ENCODE results near the gene RMND1. TPM values are rescaled to one million over a fixed set of nuclear protein-coding genes. Genes with fewer than 3 reads are reported as not detected.

RMND1 gene
- total and polyA plus RNA-seq, 2 of the 13 experiments (the other 11 are each of a cell fraction or from before 2014, with no cell fraction given), result 34.0 to 72.5 TPM

DNA sequence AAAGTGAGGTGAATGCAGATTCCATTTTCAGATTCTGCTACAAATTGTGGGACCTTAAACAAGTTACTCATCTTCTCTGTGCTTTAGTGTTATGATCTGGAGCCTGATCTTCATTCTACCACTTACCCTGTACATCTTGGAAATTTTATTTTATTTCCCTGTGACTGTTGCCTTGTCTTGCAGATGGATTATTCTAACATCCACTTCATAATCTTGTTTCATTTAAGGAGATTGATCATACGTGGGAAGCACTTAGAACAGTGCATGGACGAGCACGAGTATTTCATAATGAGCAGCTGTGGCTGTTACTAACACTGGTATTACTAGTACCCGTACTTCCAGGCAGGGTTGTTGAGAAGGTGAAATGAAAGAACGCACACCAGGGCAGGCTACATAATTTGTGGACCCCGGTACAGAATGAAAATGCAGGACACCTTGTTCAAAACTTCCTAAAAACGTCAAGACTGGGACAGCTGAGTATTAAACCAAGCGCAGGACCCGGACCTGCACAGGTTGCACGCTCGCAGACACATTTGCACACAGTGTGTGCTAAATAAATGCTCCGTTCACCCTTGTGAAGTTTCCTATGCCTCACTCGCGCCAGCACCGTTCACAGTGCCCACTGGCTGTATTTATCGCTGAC lies 41.4 kb upstream of the RMND1 start (continued):
- TF ChIP-seq ZNF670 (CRISPR knock-in tag; IDR thresholded peaks at IDR 0.05; ENCODE audit: borderline replicate concordance) (no peak), SMARCE1 (IDR thresholded peaks at IDR 0.05; ENCODE audit: borderline replicate concordance) (no peak), ASH2L (IDR thresholded peaks at IDR 0.05; ENCODE audit: insufficient read length, low read depth, low read length) (no peak), TAF15 (IDR thresholded peaks at IDR 0.05; ENCODE audit: low read depth, low read length, poor library complexity, severe bottlenecking) (no peak), ETV6 (CRISPR knock-in tag; conservative IDR thresholded peaks at IDR 0.05) (no peak), POLR2A (IDR thresholded peaks at IDR 0.05; ENCODE audit: insufficient read depth in 1 of 2, low read depth in 2 of 2, low read length in 2 of 2) (no peak), ZNF263 (CRISPR knock-in tag; IDR thresholded peaks at IDR 0.05) (no peak), RAD51 (IDR thresholded peaks at IDR 0.05; ENCODE audit: borderline replicate concordance) (no peak), ZNF558 (CRISPR knock-in tag; IDR thresholded peaks at IDR 0.05; ENCODE audit: borderline replicate concordance) (no peak), HMG20B (CRISPR knock-in tag; conservative IDR thresholded peaks at IDR 0.05) (0 out of 2 replicates have a peak, but pooled peaks have one; percentile 42), HNF4A (CRISPR knock-in tag; IDR thresholded peaks at IDR 0.05) (no peak), ZSCAN12 (CRISPR knock-in tag; IDR thresholded peaks at IDR 0.05) (peak; percentile 64; the same call in 1 of the 2 replicates), NR3C1 (CRISPR knock-in tag; IDR thresholded peaks at IDR 0.05) (no peak), ZNF589 (CRISPR knock-in tag; conservative IDR thresholded peaks at IDR 0.05) (peak; percentile 14; the same call in 1 of the 2 replicates), SPEN (CRISPR knock-in tag; IDR thresholded peaks at IDR 0.05; ENCODE audit: low read depth) (no peak), PTBP1 (IDR thresholded peaks at IDR 0.05; ENCODE audit: low read depth, low read length, poor library complexity, severe bottlenecking) (no peak), ZBTB1 (CRISPR knock-in tag; IDR thresholded peaks at IDR 0.05; ENCODE audit: borderline replicate concordance) (no peak), SP1 (IDR thresholded peaks at IDR 0.05) (no peak), SP1 (CRISPR knock-in tag; IDR thresholded peaks at IDR 0.05) (no peak), ZNF782 (CRISPR knock-in tag; IDR thresholded peaks at IDR 0.05; ENCODE audit: borderline replicate concordance) (no peak), ARHGAP35 (CRISPR knock-in tag; IDR thresholded peaks at IDR 0.05; ENCODE audit: borderline replicate concordance) (no peak), ZNF775 (CRISPR knock-in tag; IDR thresholded peaks at IDR 0.05; ENCODE audit: borderline replicate concordance) (no peak), MTF2 (CRISPR knock-in tag; IDR thresholded peaks at IDR 0.05; ENCODE audit: borderline replicate concordance) (no peak)
- TF ChIP-seq, protein P1, sequence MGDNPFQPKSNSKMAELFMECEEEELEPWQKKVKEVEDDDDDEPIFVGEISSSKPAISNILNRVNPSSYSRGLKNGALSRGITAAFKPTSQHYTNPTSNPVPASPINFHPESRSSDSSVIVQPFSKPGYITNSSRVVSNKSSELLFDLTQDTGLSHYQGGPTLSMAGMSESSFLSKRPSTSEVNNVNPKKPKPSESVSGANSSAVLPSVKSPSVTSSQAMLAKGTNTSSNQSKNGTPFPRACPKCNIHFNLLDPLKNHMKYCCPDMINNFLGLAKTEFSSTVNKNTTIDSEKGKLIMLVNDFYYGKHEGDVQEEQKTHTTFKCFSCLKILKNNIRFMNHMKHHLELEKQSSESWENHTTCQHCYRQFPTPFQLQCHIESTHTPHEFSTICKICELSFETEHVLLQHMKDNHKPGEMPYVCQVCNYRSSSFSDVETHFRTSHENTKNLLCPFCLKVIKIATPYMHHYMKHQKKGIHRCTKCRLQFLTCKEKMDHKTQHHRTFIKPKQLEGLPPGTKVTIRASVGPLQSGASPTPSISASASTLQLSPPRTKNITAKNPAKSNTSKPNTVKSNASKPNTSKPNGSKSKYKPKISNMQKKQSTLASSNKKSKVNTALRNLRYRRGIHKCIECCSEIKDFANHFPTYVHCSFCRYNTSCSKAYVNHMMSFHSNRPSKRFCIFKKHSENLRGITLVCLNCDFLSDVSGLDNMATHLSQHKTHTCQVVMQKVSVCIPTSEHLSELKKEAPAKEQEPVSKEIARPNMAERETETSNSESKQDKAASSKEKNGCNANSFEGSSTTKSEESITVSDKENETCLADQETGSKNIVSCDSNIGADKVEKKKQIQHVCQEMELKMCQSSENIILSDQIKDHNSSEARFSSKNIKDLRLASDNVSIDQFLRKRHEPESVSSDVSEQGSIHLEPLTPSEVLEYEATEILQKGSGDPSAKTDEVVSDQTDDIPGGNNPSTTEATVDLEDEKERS (CRISPR knock-in tag; IDR thresholded peaks at IDR 0.05), result 0 out of 2 replicates have a peak, but pooled peaks have one; percentile 34
- TF ChIP-seq, protein P2, sequence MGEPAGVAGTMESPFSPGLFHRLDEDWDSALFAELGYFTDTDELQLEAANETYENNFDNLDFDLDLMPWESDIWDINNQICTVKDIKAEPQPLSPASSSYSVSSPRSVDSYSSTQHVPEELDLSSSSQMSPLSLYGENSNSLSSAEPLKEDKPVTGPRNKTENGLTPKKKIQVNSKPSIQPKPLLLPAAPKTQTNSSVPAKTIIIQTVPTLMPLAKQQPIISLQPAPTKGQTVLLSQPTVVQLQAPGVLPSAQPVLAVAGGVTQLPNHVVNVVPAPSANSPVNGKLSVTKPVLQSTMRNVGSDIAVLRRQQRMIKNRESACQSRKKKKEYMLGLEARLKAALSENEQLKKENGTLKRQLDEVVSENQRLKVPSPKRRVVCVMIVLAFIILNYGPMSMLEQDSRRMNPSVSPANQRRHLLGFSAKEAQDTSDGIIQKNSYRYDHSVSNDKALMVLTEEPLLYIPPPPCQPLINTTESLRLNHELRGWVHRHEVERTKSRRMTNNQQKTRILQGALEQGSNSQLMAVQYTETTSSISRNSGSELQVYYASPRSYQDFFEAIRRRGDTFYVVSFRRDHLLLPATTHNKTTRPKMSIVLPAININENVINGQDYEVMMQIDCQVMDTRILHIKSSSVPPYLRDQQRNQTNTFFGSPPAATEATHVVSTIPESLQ (CRISPR knock-in tag; conservative IDR thresholded peaks at IDR 0.05), result no peak
- TF ChIP-seq, protein P3, sequence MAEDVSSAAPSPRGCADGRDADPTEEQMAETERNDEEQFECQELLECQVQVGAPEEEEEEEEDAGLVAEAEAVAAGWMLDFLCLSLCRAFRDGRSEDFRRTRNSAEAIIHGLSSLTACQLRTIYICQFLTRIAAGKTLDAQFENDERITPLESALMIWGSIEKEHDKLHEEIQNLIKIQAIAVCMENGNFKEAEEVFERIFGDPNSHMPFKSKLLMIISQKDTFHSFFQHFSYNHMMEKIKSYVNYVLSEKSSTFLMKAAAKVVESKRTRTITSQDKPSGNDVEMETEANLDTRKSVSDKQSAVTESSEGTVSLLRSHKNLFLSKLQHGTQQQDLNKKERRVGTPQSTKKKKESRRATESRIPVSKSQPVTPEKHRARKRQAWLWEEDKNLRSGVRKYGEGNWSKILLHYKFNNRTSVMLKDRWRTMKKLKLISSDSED (CRISPR knock-in tag; IDR thresholded peaks at IDR 0.05), result no peak

Data from HepG2 (cell line).